ENCODE results near the gene F10.

F10 gene

GRCh38 chr13:113169277-113170272 lies 47.0 kb downstream of the F10 start:
- DNase-seq (ENCODE audit: low read depth in 2 of 2): no peak

- no peak for DNase-seq (ENCODE audit: low read depth in 2 of 2)
These were observed 47.9 kb downstream of the F10 start for GRCh38 chr13:113170511-113170910.

- no peak for DNase-seq (ENCODE audit: low read depth in 2 of 2)
These were observed 48.9 kb downstream of the F10 start for GRCh38 chr13:113171250-113172125.

- DNase-seq (ENCODE audit: low read depth in 2 of 2): no peak
These were observed 49.9 kb downstream of the F10 start for GRCh38 chr13:113172419-113172926.

GRCh38 chr13:113176280-113176679 lies 53.7 kb downstream of the F10 start:
- peak; percentile 35 to 60 for DNase-seq (ENCODE audit: low read depth in 2 of 2)

GRCh38 chr13:113176822-113177221 lies 54.2 kb downstream of the F10 start:
- no peak for DNase-seq (ENCODE audit: low read depth in 2 of 2)

- DNase-seq (ENCODE audit: low read depth in 2 of 2): no peak
These were observed 55.7 kb downstream of the F10 start for GRCh38 chr13:113178070-113178895.

GRCh38 chr13:113178896-113179167 lies 56.2 kb downstream of the F10 start:
- no peak for DNase-seq (ENCODE audit: low read depth in 2 of 2)

- no peak for DNase-seq (ENCODE audit: low read depth in 2 of 2)
These were observed 57.0 kb downstream of the F10 start for GRCh38 chr13:113179374-113180230.

GRCh38 chr13:113182046-113182445 lies 59.4 kb downstream of the F10 start:
- no peak for DNase-seq (ENCODE audit: low read depth in 2 of 2)

- no peak for DNase-seq (ENCODE audit: low read depth in 2 of 2)
These were observed 61.0 kb downstream of the F10 start for GRCh38 chr13:113183450-113184129.

GRCh38 chr13:113184568-113185440 lies 62.2 kb downstream of the F10 start:
- DNase-seq (ENCODE audit: low read depth in 2 of 2): no peak

GRCh38 chr13:113186061-113186900 lies 63.7 kb downstream of the F10 start:
- no peak for DNase-seq (ENCODE audit: low read depth in 2 of 2)

GRCh38 chr13:113187263-113187669 lies 64.7 kb downstream of the F10 start:
- peak; percentile 56 to 57 for DNase-seq (ENCODE audit: low read depth in 2 of 2)

GRCh38 chr13:113187883-113188665 lies 65.5 kb downstream of the F10 start:
- no peak for DNase-seq (ENCODE audit: low read depth in 2 of 2)

GRCh38 chr13:113190181-113190580 lies 67.6 kb downstream of the F10 start:
- DNase-seq (ENCODE audit: low read depth in 2 of 2): no peak

GRCh38 chr13:113192279-113192678 lies 69.7 kb downstream of the F10 start:
- DNase-seq (ENCODE audit: low read depth in 2 of 2): no peak
